Gastroesophageal sphincter (tissue), 4 donors: ENCODE data around the gene PCDHGC4. TPM values are rescaled to one million over a fixed set of nuclear protein-coding genes. Genes with fewer than 3 reads are reported as not detected.

Experiments used
- ATAC-seq: fragments of 150-250 bp; one replicate; pipeline ENCODE4 v1.9.1; 2016; ENCODE audit warnings: mild to moderate bottlenecking, moderate library complexity
- H3K27ac ChIP-seq, 4 donors: fragments of 200-600 bp; sonication (generic) in 3 of 4; 1 replicate in 3 of 4; 2 replicates in 1 of 4; pipeline ENCODE4 v1.5.1; 2016 to 2019
- H3K27me3 ChIP-seq: fragments of 200-600 bp; sonication (generic); one replicate; pipeline ENCODE4 v1.5.1; 2019
- H3K36me3 ChIP-seq, 2 donors: fragments of 200-600 bp; sonication (generic); one replicate each; pipeline ENCODE4 v1.5.1; 2019; ENCODE audit warnings: control low read depth in 1 of 2
- H3K4me1 ChIP-seq, 3 donors: fragments of 200-600 bp; sonication (generic); 1 replicate in 2 of 3; 2 replicates in 1 of 3; pipeline ENCODE4 v1.5.1; 2016 to 2019; ENCODE audit warnings: control low read depth in 2 of 3
- H3K4me3 ChIP-seq, 2 donors: fragments of 200-600 bp; sonication (generic); one replicate each; pipeline ENCODE4 v1.5.1; 2019; ENCODE audit warnings: mild to moderate bottlenecking in 1 of 2, moderate library complexity in 1 of 2
- H3K9me3 ChIP-seq, 3 donors: fragments of 200-600 bp; sonication (generic); one replicate each; pipeline ENCODE4 v1.5.1; 2017 to 2019; ENCODE audit warnings: control low read depth in 2 of 3
- EP300 ChIP-seq: sonication (generic); formaldehyde crosslinking; IDR thresholded peaks from one replicate; pipeline ENCODE4 v1.6.1; 2017; ENCODE audit warnings: antibody characterized with exemption, mild to moderate bottlenecking
- POLR2A ChIP-seq, 2 donors: fragments of 450-650 bp; IDR thresholded peaks; one replicate each; pipeline ENCODE4 v1.6.1; 2017; ENCODE audit warnings: antibody characterized with exemption in 2 of 2, mild to moderate bottlenecking in 2 of 2, moderate library complexity in 1 of 2
- POLR2AphosphoS5 ChIP-seq: sonication (generic); formaldehyde crosslinking; IDR thresholded peaks from one replicate; pipeline ENCODE4 v1.6.1; 2017; ENCODE audit warnings: antibody characterized with exemption
- WGBS, 2 donors: methylation state at CpG; one replicate each; pipeline ENCODE4 v1.1.5; 2018; ENCODE audit warnings: low coverage in 1 of 2; 5-methylcytosine and 5-hydroxymethylcytosine counted together
- total RNA-seq, 4 donors: library from RNA; depleted of rRNA; stranded (reverse); fragments of >200 nt; gene quantifications; one replicate each; pipeline ENCODE4 v1.1.0, GENCODE V29; 2016
- TF ChIP-seq, protein P1 (sequence below), 4 experiments: fragments of 200-600 bp in 2 of 4; fragments of 450-650 bp in 2 of 4; sonication (generic) in 1 of 4; IDR thresholded peaks; one replicate each; pipeline ENCODE4 v1.5.1; 2017 to 2019; ENCODE audit warnings: antibody characterized with exemption in 4 of 4, mild to moderate bottlenecking in 2 of 4, moderate library complexity in 2 of 4

The PCDHGC4 gene
- total RNA-seq, result 10 to 100 TPM in 1 of 4 donors, 1 to 10 TPM in 2, under 1 TPM in 1; 0.10 to 12.9 (median 2.4) TPM

DNA sequence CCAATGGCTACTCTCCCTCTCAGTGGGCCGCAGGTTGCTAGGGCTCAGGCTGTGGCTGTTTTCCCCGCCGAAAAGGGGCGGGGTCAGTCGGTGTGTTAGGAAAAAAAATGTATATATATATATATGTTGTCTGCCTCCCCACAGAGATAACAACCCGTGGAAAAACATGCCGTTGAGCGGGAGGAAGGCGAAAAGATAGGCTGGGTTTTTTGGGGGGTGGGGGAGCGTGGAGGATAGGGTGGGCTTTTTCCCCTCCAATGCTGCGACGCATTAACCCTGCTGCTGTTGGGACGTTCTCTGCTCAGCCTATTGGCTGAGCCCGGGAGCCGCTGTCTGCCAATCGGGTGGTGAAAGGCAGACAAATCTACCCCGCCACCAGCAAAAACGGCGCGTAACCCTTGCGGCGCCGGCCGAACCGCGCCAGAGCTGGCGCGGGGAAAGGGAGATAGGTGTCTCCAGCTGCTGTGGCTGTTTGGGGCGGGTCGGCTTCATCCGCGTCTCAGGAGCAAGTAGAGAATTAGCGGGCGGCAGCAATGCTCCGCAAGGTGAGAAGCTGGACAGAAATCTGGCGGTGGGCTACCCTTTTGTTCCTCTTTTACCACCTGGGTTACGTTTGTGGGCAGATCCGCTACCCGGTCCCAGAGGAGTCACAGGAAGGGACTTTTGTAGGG, at the start of gene PCDHGC4:
TSS of gene PCDHGC4 (plus strand) at position 390 of the 671 bp plus-strand sequence. CDS start at position 534, 144 bp downstream.
- Histone ChIP-seq H3K9me3 (no peaks in the 10 kb centered on the region), H3K36me3 (peaks cover 0 to 19% of the 10 kb centered on the region in 2 donors), H3K27ac (peak within 1 kb of the TSS in 2 of 4 donors; percentile 14 to 52), H3K4me3 (peak within 1 kb of the TSS; percentile 6 to 51), H3K4me1 (peaks cover 0 to 88% (median 7%) of the 10 kb centered on the region in 3 donors), H3K27me3 (no peaks in the 10 kb centered on the region)
- peak; percentile 42 for ATAC-seq
- TF ChIP-seq POLR2AphosphoS5, result no peak
- TF ChIP-seq, protein P1, sequence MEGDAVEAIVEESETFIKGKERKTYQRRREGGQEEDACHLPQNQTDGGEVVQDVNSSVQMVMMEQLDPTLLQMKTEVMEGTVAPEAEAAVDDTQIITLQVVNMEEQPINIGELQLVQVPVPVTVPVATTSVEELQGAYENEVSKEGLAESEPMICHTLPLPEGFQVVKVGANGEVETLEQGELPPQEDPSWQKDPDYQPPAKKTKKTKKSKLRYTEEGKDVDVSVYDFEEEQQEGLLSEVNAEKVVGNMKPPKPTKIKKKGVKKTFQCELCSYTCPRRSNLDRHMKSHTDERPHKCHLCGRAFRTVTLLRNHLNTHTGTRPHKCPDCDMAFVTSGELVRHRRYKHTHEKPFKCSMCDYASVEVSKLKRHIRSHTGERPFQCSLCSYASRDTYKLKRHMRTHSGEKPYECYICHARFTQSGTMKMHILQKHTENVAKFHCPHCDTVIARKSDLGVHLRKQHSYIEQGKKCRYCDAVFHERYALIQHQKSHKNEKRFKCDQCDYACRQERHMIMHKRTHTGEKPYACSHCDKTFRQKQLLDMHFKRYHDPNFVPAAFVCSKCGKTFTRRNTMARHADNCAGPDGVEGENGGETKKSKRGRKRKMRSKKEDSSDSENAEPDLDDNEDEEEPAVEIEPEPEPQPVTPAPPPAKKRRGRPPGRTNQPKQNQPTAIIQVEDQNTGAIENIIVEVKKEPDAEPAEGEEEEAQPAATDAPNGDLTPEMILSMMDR (IDR thresholded peaks at IDR 0.05), result no peak
- TF ChIP-seq EP300, result no peak
- no peak for TF ChIP-seq POLR2A (IDR thresholded peaks at IDR 0.05)
- WGBS, 2 donors, result 2 to 10% methylated on average over 9 to 13 of the region's 39 CpGs

DNA sequence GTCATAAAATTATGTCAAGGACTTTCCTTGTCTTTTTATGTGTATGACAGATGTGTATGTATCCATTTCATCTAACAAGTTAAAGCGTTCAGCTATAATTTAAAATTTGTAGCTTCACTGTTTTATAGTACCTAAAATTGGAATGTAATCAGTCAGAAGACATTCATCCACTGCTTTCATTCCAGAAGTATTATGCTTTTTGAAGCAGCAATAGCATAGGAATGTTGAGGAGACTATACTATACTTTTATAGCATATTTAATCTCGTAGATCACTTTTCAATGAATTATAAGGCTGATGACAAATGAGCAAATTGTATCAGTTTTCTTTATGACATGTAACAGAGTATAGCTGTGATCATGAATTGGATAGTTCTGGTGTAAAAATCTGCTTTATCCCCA, 47.6 kb upstream of the PCDHGC4 start:
- TF ChIP-seq EP300 (no peak), POLR2A (IDR thresholded peaks at IDR 0.05) (no peak), POLR2AphosphoS5 (no peak)
- TF ChIP-seq, protein P1 (IDR thresholded peaks at IDR 0.05), result no peak
- ATAC-seq, result no peak

GRCh38 chr5:141439411-141440141, 45.3 kb upstream of the PCDHGC4 start:
- Histone ChIP-seq H3K36me3 (peaks cover 0 to 19% of the 10 kb centered on the region in 2 donors), H3K27me3 (no peaks in the 10 kb centered on the region), H3K9me3 (peaks cover 0 to 92% (median 2%) of the 10 kb centered on the region in 3 donors), H3K27ac (no peak overlapping the region), H3K4me1 (no peaks in the 10 kb centered on the region), H3K4me3 (no peak overlapping the region)
- TF ChIP-seq, protein P1 (IDR thresholded peaks at IDR 0.05), result no peak
- TF ChIP-seq POLR2AphosphoS5, result no peak
- TF ChIP-seq POLR2A (IDR thresholded peaks at IDR 0.05), result no peak
- TF ChIP-seq EP300, result no peak
- 63 to 75% methylated on average over 7 of the region's 10 CpGs for WGBS, 2 donors
- ATAC-seq, result no peak

More for the DNA sequence above, 47.6 kb upstream of the PCDHGC4 start:
- no peak overlapping the region for H3K4me3 ChIP-seq
- WGBS, 2 donors, result 72 to 91% methylated on average over 2 of the region's 2 CpGs
- H3K9me3 ChIP-seq, result peaks cover 0 to 98% (median 2%) of the 10 kb centered on the region in 3 donors
- no peak overlapping the region for H3K27ac ChIP-seq
- peaks cover 0 to 19% of the 10 kb centered on the region in 2 donors for H3K36me3 ChIP-seq
- no peaks in the 10 kb centered on the region for H3K4me1 ChIP-seq
- H3K27me3 ChIP-seq, result no peaks in the 10 kb centered on the region

GRCh38 chr5:141440341-141440740, 44.5 kb upstream of the PCDHGC4 start:
- H3K36me3 ChIP-seq, result peaks cover 0 to 19% of the 10 kb centered on the region in 2 donors
- H3K27me3 ChIP-seq, result no peaks in the 10 kb centered on the region
- H3K9me3 ChIP-seq, result peaks cover 0 to 92% (median 2%) of the 10 kb centered on the region in 3 donors
- H3K4me1 ChIP-seq, result no peaks in the 10 kb centered on the region
- H3K27ac ChIP-seq, result no peak overlapping the region
- WGBS, 2 donors, result 94 to 95% methylated on average over 8 to 9 of the region's 9 CpGs
- ATAC-seq, result no peak
- TF ChIP-seq EP300, result no peak
- TF ChIP-seq, protein P1 (IDR thresholded peaks at IDR 0.05), result no peak
- no peak for TF ChIP-seq POLR2AphosphoS5
- H3K4me3 ChIP-seq, result no peak overlapping the region
